ENCODE results near the gene CRB1.

CRB1 gene

DNA sequence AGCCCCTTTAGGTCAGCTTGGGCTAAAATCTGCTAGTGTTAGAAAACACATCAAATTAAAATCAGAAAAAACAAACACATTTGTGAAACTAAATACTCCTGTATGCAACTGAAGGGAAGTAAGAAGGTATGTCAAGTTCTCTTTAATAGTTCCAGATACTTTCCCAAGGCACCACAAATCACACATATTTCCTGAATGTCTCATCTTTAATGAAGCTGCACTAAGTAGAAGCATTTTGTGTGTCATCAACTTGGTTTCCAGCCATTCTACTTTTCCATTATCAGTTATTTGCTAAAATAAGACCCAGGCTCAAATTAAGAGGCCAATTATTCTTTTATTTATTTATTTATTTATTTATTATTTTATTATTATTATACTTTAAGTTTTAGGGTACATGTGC is 34.7 kb downstream of the CRB1 start:
- Histone ChIP-seq H3K27ac (ENCODE audit: low read depth, low read length) (no peak overlapping the region), H3K27me3 (ENCODE audit: control insufficient read depth, insufficient read depth, low read length) (no peaks in the 10 kb centered on the region), H3K9me3 (ENCODE audit: control insufficient read depth, insufficient read depth, low read length) (no peaks in the 10 kb centered on the region), H3K4me1 (ENCODE audit: control insufficient read depth, insufficient read depth, low read length) (peaks cover 5% of the 10 kb centered on the region; the same call in 1 of the 2 replicates), H3K4me3 (ENCODE audit: low read depth, low read length) (no peak overlapping the region), H3K9ac (ENCODE audit: low read depth, low read length) (no peak overlapping the region), H3K36me3 (ENCODE audit: control insufficient read depth, insufficient read depth, low read length) (no peaks in the 10 kb centered on the region)

DNA sequence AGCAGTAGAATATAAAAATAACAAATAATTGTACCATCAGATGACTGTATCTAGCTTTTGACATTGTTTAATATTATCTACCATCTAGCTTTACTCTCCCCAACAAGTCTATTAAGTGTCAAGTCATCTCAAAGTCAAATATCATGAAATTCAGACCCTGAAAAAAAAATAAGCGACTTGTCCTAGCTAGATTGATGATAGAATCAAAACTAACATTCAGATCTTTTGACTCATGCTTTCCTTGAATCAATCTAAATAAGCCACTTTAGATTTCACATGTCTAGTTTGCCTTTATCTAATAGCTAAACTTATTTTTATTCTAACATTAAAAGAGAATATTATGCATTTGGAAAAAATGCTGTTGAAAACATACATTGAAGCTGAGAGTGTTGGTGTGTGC is 35.4 kb downstream of the CRB1 start:
- Histone ChIP-seq H3K4me1 (ENCODE audit: control insufficient read depth, insufficient read depth, low read length) (peaks cover 5% of the 10 kb centered on the region; the same call in 1 of the 2 replicates), H3K9me3 (ENCODE audit: control insufficient read depth, insufficient read depth, low read length) (no peaks in the 10 kb centered on the region), H3K36me3 (ENCODE audit: control insufficient read depth, insufficient read depth, low read length) (no peaks in the 10 kb centered on the region), H3K4me3 (ENCODE audit: low read depth, low read length) (no peak overlapping the region), H3K9ac (ENCODE audit: low read depth, low read length) (no peak overlapping the region), H3K27ac (ENCODE audit: low read depth, low read length) (no peak overlapping the region), H3K27me3 (ENCODE audit: control insufficient read depth, insufficient read depth, low read length) (no peaks in the 10 kb centered on the region)

DNA sequence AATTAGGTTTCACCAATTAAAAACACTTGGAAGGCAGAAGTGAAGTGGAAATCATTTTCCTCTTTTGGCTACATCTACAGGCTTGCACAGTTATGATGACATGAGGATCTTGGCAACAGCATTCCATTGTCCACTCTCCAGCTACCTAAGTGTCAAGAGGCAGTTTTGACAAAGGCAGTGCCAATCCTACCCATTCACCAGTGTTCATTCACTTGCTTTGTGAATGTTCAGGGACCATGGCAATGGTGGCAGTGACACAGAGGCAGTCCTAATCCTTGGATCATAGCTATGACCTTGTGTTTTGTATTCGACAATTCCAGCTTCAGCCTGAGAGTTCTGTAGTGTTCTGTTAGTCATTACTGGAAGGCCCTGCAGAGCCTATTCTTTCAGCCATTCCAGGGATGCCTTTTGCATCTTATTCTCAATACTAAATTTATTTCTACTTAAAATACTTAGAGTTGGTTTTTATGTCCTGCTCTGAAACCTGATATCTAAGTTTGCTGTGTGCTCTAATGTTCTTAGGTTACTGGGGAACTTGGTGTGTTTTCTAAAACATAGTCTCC is 36.7 kb downstream of the CRB1 start:
- Histone ChIP-seq H3K9me3 (ENCODE audit: control insufficient read depth, insufficient read depth, low read length) (no peaks in the 10 kb centered on the region), H3K27ac (ENCODE audit: low read depth, low read length) (no peak overlapping the region), H3K4me3 (ENCODE audit: low read depth, low read length) (no peak overlapping the region), H3K9ac (ENCODE audit: low read depth, low read length) (no peak overlapping the region), H3K27me3 (ENCODE audit: control insufficient read depth, insufficient read depth, low read length) (no peaks in the 10 kb centered on the region), H3K36me3 (ENCODE audit: control insufficient read depth, insufficient read depth, low read length) (no peaks in the 10 kb centered on the region), H3K4me1 (ENCODE audit: control insufficient read depth, insufficient read depth, low read length) (peaks cover 5% of the 10 kb centered on the region; the same call in 1 of the 2 replicates)

DNA sequence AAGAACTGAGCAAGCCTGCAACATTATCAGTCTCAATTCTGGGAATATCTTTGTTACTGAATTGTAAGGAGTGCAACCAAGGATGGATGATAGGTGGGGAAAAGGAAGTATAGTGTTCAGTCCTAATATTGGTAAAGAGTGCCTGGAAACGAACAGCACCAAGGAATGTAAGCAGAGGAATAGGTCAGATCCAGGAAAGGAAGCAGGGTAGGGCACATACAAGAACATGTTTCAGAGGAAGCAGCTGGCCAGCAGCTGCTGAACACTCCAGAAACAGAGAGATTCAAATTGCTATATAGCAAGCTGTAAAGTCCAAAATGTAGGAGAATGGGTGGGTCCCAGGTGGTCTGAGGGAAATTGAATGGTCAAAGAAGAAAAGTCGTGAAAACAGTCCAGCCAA is 37.9 kb downstream of the CRB1 start:
- H3K27ac ChIP-seq (ENCODE audit: low read depth, low read length): no peak overlapping the region
- H3K27me3 ChIP-seq (ENCODE audit: control insufficient read depth, insufficient read depth, low read length): no peaks in the 10 kb centered on the region
- no peaks in the 10 kb centered on the region for H3K36me3 ChIP-seq (ENCODE audit: control insufficient read depth, insufficient read depth, low read length)
- H3K9ac ChIP-seq (ENCODE audit: low read depth, low read length): no peak overlapping the region
- no peak overlapping the region for H3K4me3 ChIP-seq (ENCODE audit: low read depth, low read length)
- peaks cover 5% of the 10 kb centered on the region; the same call in 1 of the 2 replicates for H3K4me1 ChIP-seq (ENCODE audit: control insufficient read depth, insufficient read depth, low read length)
- no peaks in the 10 kb centered on the region for H3K9me3 ChIP-seq (ENCODE audit: control insufficient read depth, insufficient read depth, low read length)

DNA sequence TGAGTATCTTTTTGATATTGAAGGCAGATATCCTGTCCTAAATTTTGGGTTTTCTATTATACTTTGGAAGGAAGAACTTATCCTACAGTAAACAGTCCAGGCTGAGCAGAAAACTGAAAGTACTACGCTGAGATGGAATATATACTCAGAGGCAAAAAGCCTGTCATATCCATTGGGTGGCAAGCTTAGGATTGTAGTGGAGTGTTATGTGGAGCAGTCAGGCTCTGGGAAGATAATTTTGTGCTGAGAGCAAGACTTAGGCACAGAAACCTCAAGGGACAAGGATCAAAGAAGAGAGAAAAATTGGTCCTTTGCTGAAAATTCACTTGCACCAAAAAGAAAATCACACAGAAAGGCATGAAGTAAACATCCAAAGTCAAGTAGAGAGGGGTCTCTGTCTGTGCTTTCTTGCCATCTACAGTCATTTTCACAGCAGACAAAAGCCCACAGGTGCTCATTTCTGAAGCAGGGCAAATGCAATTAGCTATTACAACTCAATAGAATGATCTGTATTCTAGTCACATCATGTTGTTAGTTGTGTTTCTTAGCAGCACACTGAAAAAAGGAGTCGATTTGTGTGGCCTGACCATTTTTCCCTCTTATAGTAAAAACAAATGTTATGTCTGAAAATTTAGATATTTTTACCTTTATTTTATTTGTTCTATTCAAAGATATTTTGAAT is 38.5 kb downstream of the CRB1 start:
- no peak overlapping the region for H3K9ac ChIP-seq (ENCODE audit: low read depth, low read length)
- H3K36me3 ChIP-seq (ENCODE audit: control insufficient read depth, insufficient read depth, low read length): no peaks in the 10 kb centered on the region
- no peak overlapping the region for H3K27ac ChIP-seq (ENCODE audit: low read depth, low read length)
- peaks cover 5% of the 10 kb centered on the region; the same call in 1 of the 2 replicates for H3K4me1 ChIP-seq (ENCODE audit: control insufficient read depth, insufficient read depth, low read length)
- no peaks in the 10 kb centered on the region for H3K27me3 ChIP-seq (ENCODE audit: control insufficient read depth, insufficient read depth, low read length)
- H3K9me3 ChIP-seq (ENCODE audit: control insufficient read depth, insufficient read depth, low read length): no peaks in the 10 kb centered on the region
- no peak overlapping the region for H3K4me3 ChIP-seq (ENCODE audit: low read depth, low read length)

DNA sequence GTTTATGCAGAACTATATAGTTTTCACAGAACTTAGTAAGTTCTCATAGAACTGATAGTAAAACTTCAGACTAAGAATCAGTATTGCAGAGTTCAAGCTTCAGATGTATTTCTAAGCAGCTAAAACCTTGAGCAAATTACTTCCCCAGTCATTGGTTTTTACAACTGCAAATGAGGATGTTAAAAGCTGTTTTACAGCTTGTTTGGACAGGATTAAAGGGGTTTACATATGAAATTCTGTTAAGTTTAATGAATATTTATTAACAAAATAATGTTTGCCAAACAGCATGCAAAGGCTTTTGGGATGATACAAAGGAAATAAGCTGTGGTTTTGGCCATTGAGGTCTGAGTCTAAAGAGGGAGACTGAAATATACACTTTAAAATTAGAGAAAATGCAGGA is 39.1 kb downstream of the CRB1 start:
- no peaks in the 10 kb centered on the region for H3K36me3 ChIP-seq (ENCODE audit: control insufficient read depth, insufficient read depth, low read length)
- H3K27ac ChIP-seq (ENCODE audit: low read depth, low read length): no peak overlapping the region
- no peaks in the 10 kb centered on the region for H3K27me3 ChIP-seq (ENCODE audit: control insufficient read depth, insufficient read depth, low read length)
- H3K4me3 ChIP-seq (ENCODE audit: low read depth, low read length): no peak overlapping the region
- H3K4me1 ChIP-seq (ENCODE audit: control insufficient read depth, insufficient read depth, low read length): peaks cover 5% of the 10 kb centered on the region; the same call in 1 of the 2 replicates
- H3K9ac ChIP-seq (ENCODE audit: low read depth, low read length): no peak overlapping the region
- no peaks in the 10 kb centered on the region for H3K9me3 ChIP-seq (ENCODE audit: control insufficient read depth, insufficient read depth, low read length)

DNA sequence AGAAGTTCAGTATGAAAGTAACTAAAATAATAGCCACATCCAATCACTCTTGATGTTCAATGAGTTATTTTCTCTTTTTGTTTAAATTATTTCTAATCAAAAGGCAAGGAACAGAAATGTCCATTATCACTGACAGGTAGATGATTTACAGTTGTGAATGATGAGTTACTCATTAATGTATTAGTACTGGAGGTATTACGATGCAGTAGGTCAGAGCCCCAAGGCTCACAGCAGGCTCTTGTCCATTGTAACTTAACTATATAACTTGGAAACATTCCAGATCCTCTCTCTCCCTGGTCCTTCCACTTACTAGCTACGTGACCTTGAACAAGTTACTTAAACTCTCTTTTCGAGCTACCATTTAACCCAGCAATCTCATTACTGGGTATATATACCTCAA is 39.5 kb downstream of the CRB1 start:
- no peak overlapping the region for H3K9ac ChIP-seq (ENCODE audit: low read depth, low read length)
- no peaks in the 10 kb centered on the region for H3K27me3 ChIP-seq (ENCODE audit: control insufficient read depth, insufficient read depth, low read length)
- H3K36me3 ChIP-seq (ENCODE audit: control insufficient read depth, insufficient read depth, low read length): no peaks in the 10 kb centered on the region
- H3K27ac ChIP-seq (ENCODE audit: low read depth, low read length): no peak overlapping the region
- no peak overlapping the region for H3K4me3 ChIP-seq (ENCODE audit: low read depth, low read length)
- H3K4me1 ChIP-seq (ENCODE audit: control insufficient read depth, insufficient read depth, low read length): peaks cover 5% of the 10 kb centered on the region; the same call in 1 of the 2 replicates
- H3K9me3 ChIP-seq (ENCODE audit: control insufficient read depth, insufficient read depth, low read length): no peaks in the 10 kb centered on the region

DNA sequence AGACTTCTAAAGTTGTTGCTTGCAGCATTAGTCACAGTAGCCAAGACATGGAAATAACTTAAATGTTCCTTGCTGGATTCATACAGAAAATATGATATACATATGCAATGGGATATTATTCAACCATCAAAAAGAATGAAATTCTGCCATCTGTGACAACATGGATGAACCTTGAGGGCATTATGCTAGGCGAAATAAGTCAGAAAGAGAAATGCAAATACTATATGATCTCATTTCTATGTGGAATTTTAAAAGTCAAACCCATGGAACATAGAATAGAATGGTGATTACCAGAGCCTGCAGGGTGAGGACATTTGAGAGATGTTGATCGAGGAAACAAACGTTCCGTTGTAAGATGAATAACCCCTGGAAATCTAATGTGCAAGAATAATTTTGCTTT is 43.0 kb downstream of the CRB1 start:
- Histone ChIP-seq H3K4me1 (ENCODE audit: control insufficient read depth, insufficient read depth, low read length) (peaks cover 5% of the 10 kb centered on the region; the same call in 1 of the 2 replicates), H3K36me3 (ENCODE audit: control insufficient read depth, insufficient read depth, low read length) (no peaks in the 10 kb centered on the region), H3K4me3 (ENCODE audit: low read depth, low read length) (no peak overlapping the region), H3K27ac (ENCODE audit: low read depth, low read length) (no peak overlapping the region), H3K9me3 (ENCODE audit: control insufficient read depth, insufficient read depth, low read length) (no peaks in the 10 kb centered on the region), H3K27me3 (ENCODE audit: control insufficient read depth, insufficient read depth, low read length) (no peaks in the 10 kb centered on the region), H3K9ac (ENCODE audit: low read depth, low read length) (no peak overlapping the region)

DNA sequence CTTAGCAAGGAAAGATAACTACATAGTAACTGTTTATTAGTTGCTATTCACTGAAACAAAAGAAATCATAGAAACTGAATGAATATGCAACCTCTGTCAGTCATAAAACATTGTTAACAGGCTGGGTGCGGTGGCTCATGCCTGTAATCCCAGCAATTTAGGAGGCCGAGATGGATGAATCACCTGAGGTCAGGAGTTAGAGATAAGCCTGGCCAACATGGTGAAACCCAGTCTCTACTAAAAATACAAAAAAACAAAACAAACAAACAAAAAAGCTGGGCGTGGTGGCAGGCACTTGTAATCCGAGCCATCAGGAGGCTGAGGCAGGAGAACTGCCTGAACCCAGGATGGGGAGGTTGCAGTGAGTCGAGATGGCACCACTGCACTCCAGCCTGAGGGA is 44.1 kb downstream of the CRB1 start:
- no peak overlapping the region for H3K27ac ChIP-seq (ENCODE audit: low read depth, low read length)
- H3K9ac ChIP-seq (ENCODE audit: low read depth, low read length): no peak overlapping the region
- H3K4me1 ChIP-seq (ENCODE audit: control insufficient read depth, insufficient read depth, low read length): no peaks in the 10 kb centered on the region
- H3K36me3 ChIP-seq (ENCODE audit: control insufficient read depth, insufficient read depth, low read length): no peaks in the 10 kb centered on the region
- H3K4me3 ChIP-seq (ENCODE audit: low read depth, low read length): no peak overlapping the region
- H3K27me3 ChIP-seq (ENCODE audit: control insufficient read depth, insufficient read depth, low read length): no peaks in the 10 kb centered on the region
- no peaks in the 10 kb centered on the region for H3K9me3 ChIP-seq (ENCODE audit: control insufficient read depth, insufficient read depth, low read length)

DNA sequence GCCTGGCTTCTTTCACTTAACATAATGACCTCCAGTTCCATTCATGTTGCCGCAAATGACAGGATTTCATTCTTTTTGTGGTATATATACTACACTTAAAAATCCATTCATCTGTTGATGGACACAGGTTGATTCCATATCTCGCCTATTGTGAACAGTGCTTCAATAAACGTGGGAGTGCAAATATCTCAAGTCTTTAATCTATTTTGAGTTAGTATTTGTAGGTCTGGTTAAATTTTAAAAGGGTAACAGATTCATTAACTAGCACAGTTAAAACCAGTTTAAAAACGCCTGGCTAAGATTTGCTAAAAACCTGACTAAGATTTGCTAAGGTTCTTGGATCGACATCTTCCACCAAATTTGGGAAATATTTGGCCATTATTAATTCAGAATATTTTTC is 45.7 kb downstream of the CRB1 start:
- Histone ChIP-seq H3K4me3 (ENCODE audit: low read depth, low read length) (no peak overlapping the region), H3K9ac (ENCODE audit: low read depth, low read length) (no peak overlapping the region), H3K4me1 (ENCODE audit: control insufficient read depth, insufficient read depth, low read length) (no peaks in the 10 kb centered on the region), H3K9me3 (ENCODE audit: control insufficient read depth, insufficient read depth, low read length) (no peaks in the 10 kb centered on the region), H3K27me3 (ENCODE audit: control insufficient read depth, insufficient read depth, low read length) (no peaks in the 10 kb centered on the region), H3K36me3 (ENCODE audit: control insufficient read depth, insufficient read depth, low read length) (no peaks in the 10 kb centered on the region), H3K27ac (ENCODE audit: low read depth, low read length) (no peak overlapping the region)

DNA sequence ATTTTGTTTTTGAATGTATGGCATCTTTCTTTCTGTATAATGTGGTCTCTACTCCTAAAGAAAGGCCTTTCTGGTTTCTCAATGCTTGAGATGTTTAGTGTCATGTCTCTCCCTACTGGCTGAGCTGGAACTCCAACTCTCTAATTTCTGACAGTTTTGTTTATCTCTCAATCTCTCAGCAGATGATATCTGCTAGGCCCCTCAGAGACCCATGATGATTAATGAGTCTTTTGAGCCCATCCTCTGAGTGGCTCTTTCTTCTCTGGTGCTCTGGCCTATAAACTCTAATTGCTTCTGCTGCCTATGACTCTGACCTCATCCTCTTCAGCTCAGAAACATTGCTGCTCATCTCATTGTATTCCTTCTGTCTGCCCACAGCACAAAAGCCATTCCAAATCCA is 46.6 kb downstream of the CRB1 start:
- H3K27ac ChIP-seq (ENCODE audit: low read depth, low read length): no peak overlapping the region
- H3K36me3 ChIP-seq (ENCODE audit: control insufficient read depth, insufficient read depth, low read length): no peaks in the 10 kb centered on the region
- no peaks in the 10 kb centered on the region for H3K9me3 ChIP-seq (ENCODE audit: control insufficient read depth, insufficient read depth, low read length)
- H3K9ac ChIP-seq (ENCODE audit: low read depth, low read length): no peak overlapping the region
- H3K27me3 ChIP-seq (ENCODE audit: control insufficient read depth, insufficient read depth, low read length): no peaks in the 10 kb centered on the region
- no peaks in the 10 kb centered on the region for H3K4me1 ChIP-seq (ENCODE audit: control insufficient read depth, insufficient read depth, low read length)
- H3K4me3 ChIP-seq (ENCODE audit: low read depth, low read length): no peak overlapping the region

Data from HUES48 (cell line).